ENCODE data around the gene CTSO. TPM values are rescaled to one million over a fixed set of nuclear protein-coding genes. Genes with fewer than 3 reads are reported as not detected.
"Not testable (repeated sequence)": the region's sequence is repeated elsewhere in the genome, so short reads cannot be mapped to it uniquely, and the experiment has no call there.

The CTSO gene
- polyA plus RNA-seq, 1 donor, result 43.3 TPM

- DNase-seq, result no peak
Measured at GRCh38 chr4:155959417-155959816, 5.8 kb upstream of the CTSO start.

- DNase-seq, result no peak
Measured at GRCh38 chr4:155956461-155956860, 2.8 kb upstream of the CTSO start.

GRCh38 chr4:155954939-155955338, 1.3 kb upstream of the CTSO start:
- no peak for DNase-seq

GRCh38 chr4:155954118-155954685, 536 bp upstream of the CTSO start:
- DNase-seq, result no peak

GRCh38 chr4:155952501-155952901, 1.2 kb downstream of the CTSO start:
- DNase-seq, result no peak

GRCh38 chr4:155950461-155950860, 3.2 kb downstream of the CTSO start:
- no peak for DNase-seq

GRCh38 chr4:155948541-155948940, 5.1 kb downstream of the CTSO start:
- no peak for DNase-seq

- DNase-seq, result no peak
Measured at GRCh38 chr4:155946486-155946885, 7.2 kb downstream of the CTSO start.

GRCh38 chr4:155944516-155944915, 9.2 kb downstream of the CTSO start:
- DNase-seq, result no peak

- no peak for DNase-seq
Measured at GRCh38 chr4:155943605-155944291, 9.9 kb downstream of the CTSO start.

- DNase-seq, result no peak
Measured at GRCh38 chr4:155941820-155942219, 11.8 kb downstream of the CTSO start.

GRCh38 chr4:155941085-155941790, 12.4 kb downstream of the CTSO start:
- no peak for DNase-seq

- no peak for DNase-seq
Measured at GRCh38 chr4:155935389-155935986, 18.2 kb downstream of the CTSO start.

GRCh38 chr4:155934634-155935033, 19.0 kb downstream of the CTSO start:
- not testable (repeated sequence) for DNase-seq

- no peak for DNase-seq
Measured at GRCh38 chr4:155931634-155932033, 22.0 kb downstream of the CTSO start.

- DNase-seq, result no peak
Measured at GRCh38 chr4:155930330-155930729, 23.3 kb downstream of the CTSO start.

GRCh38 chr4:155929833-155930232, 23.8 kb downstream of the CTSO start:
- no peak for DNase-seq

GRCh38 chr4:155924637-155925036, 29.0 kb downstream of the CTSO start:
- no peak for DNase-seq

GRCh38 chr4:155921597-155921996, 32.1 kb downstream of the CTSO start:
- DNase-seq, result no peak

GRCh38 chr4:155914782-155915181, 38.9 kb downstream of the CTSO start:
- no peak for DNase-seq

GRCh38 chr4:155911905-155912304, 41.8 kb downstream of the CTSO start:
- DNase-seq, result no peak

- no peak for DNase-seq
Measured at GRCh38 chr4:155909615-155910226, 43.9 kb downstream of the CTSO start.
